Measurements from ENCODE around the gene LY9.
A peak's percentile ranks its signal among the peaks of the same experiment; 100 is the strongest.

The LY9 gene

GRCh38 chr1:160827418-160827817 is 31.4 kb downstream of the LY9 start:
- TF ChIP-seq ZFX (IDR thresholded peaks at IDR 0.05; ENCODE audit: borderline replicate concordance): no peak

DNA sequence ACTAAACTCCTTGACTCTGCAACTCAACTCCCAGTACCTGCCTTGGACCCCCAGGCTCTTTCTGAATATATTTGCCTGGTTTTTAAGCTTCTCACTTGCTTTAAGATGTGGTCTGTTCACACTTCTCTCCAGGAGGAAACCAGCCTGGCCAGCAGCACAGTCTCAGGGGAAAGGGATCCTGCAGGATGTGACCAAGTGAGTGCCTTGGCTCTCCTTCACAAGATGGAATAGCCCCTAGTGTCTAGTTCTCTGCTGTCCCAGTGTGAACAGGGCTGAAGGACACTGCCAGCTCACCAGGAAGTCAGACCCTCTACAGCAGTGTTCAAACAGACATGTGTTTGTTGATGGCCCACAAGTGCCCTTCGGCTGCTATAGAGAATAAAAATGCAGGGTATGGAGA is 33.8 kb downstream of the LY9 start:
- H3K27ac ChIP-seq: no peak overlapping the region
- no peak for TF ChIP-seq CTCF (IDR thresholded peaks at IDR 0.05)
- no peak for TF ChIP-seq ZFX (IDR thresholded peaks at IDR 0.05; ENCODE audit: borderline replicate concordance)

More at GRCh38 chr1:160827418-160827817, 31.4 kb downstream of the LY9 start:
- no peak overlapping the region for H3K27ac ChIP-seq

DNA sequence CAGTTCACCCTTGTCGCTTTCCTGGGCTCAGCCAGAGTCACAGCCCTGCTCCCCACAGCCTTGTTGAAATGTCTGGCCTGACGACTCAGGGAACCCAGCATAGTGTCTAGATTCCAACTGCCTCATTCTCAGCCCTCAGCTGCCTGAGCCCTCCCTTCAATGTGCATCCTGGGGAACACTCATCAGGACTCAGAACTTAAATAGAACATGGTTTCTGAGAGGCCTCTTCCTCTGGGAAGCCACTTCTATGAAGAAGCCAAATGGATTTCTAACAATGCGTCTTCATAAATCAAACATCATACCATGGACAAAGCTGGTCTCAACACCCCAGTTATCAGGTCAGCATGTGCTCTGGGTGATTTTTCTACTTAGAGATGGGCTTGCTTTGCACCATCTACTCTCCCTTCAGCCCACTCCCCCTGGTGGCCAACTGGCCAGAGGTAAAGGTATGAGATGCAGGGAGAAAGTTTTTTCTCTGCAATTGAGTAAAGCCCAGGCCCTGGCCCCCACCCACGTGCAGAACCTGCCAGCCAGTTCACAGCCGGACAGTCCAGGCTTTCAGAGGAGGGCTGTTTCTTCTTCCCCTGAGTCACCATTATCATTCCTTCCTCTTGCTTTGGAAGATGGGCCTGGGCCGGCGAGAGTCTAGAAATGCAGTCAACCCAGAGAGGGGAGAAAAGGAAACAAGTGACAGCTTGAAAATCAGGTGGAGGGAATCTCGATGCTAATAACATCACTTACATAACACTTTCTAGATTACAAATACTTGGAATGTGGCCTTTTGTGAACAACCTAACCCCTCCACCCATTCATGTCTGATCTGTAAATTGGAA is 34.6 kb downstream of the LY9 start:
- no peak overlapping the region for H3K27ac ChIP-seq
- TF ChIP-seq CTCF (IDR thresholded peaks at IDR 0.05) (peak; percentile 81), ZFX (IDR thresholded peaks at IDR 0.05; ENCODE audit: borderline replicate concordance) (no peak)

- H3K27ac ChIP-seq: no peak overlapping the region
- TF ChIP-seq ZFX (IDR thresholded peaks at IDR 0.05; ENCODE audit: borderline replicate concordance) (no peak), CTCF (IDR thresholded peaks at IDR 0.05) (peak; percentile 92)
Observed at GRCh38 chr1:160834945-160835565, 39.1 kb downstream of the LY9 start.

GRCh38 chr1:160835751-160836150 is 39.8 kb downstream of the LY9 start:
- no peak for TF ChIP-seq CTCF (IDR thresholded peaks at IDR 0.05)
- TF ChIP-seq ZFX (IDR thresholded peaks at IDR 0.05; ENCODE audit: borderline replicate concordance): no peak
- no peak overlapping the region for H3K27ac ChIP-seq

- TF ChIP-seq CTCF (IDR thresholded peaks at IDR 0.05): no peak
- no peak for TF ChIP-seq ZFX (IDR thresholded peaks at IDR 0.05; ENCODE audit: borderline replicate concordance)
Observed at GRCh38 chr1:160836561-160836960, 40.6 kb downstream of the LY9 start.

GRCh38 chr1:160836981-160837557 is 41.1 kb downstream of the LY9 start:
- H3K27ac ChIP-seq: no peak overlapping the region
- TF ChIP-seq ZFX (IDR thresholded peaks at IDR 0.05; ENCODE audit: borderline replicate concordance) (no peak), CTCF (IDR thresholded peaks at IDR 0.05) (no peak)

More at GRCh38 chr1:160836561-160836960, 40.6 kb downstream of the LY9 start:
- no peak overlapping the region for H3K27ac ChIP-seq
